ENCODE results near the gene KCNAB1. TPM values are rescaled to one million over a fixed set of nuclear protein-coding genes. Genes with fewer than 3 reads are reported as not detected.
"Not testable (repeated sequence)": the region's sequence is repeated elsewhere in the genome, so short reads cannot be mapped to it uniquely, and the experiment has no call there.

Gene KCNAB1
- total and polyA plus RNA-seq, 10 of the 15 experiments (the other 5 are each of a cell fraction or from before 2014, with no cell fraction given), result 0.11 to 0.69 (median 0.43) TPM; not detected in 6

- no peak for TF ChIP-seq REST (IDR thresholded peaks at IDR 0.05; ENCODE audit: low read depth, low read length)
Observed at GRCh38 chr3:156559321-156559720, 438.9 kb downstream of the KCNAB1 start (continued).

GRCh38 chr3:156561533-156561932, 441.2 kb downstream of the KCNAB1 start:
- Histone ChIP-seq H2AFZ (ENCODE audit: control insufficient read depth, low read depth, low read length) (no peak overlapping the region), H3K27ac (ENCODE audit: control insufficient read depth, insufficient read depth) (no peak overlapping the region), H3K79me2 (ENCODE audit: control insufficient read depth, insufficient read depth, low read length) (no peaks in the 10 kb centered on the region), H3K27me3 (replicated peaks in 1 of 2; ENCODE audit: control insufficient read depth in 2 of 2, insufficient read depth in 2 of 2, low read length in 1 of 2) (no peaks in the 10 kb centered on the region), H4K20me1 (ENCODE audit: control insufficient read depth, insufficient read depth) (no peaks in the 10 kb centered on the region), H3K4me1 (ENCODE audit: control insufficient read depth, insufficient read depth, low read length) (peaks cover 12% of the 10 kb centered on the region), H3K9ac (ENCODE audit: control insufficient read depth, insufficient read depth, low read length) (no peak overlapping the region), H3K4me3 (no peak overlapping the region), H3K4me2 (ENCODE audit: control insufficient read depth, insufficient read depth) (peak overlapping the region; percentile 27), H3K36me3 (ENCODE audit: control insufficient read depth in 2 of 2, insufficient read depth in 2 of 2, low read length in 1 of 2) (no peaks in the 10 kb centered on the region), H3K9me3 (replicated peaks; ENCODE audit: control insufficient read depth, insufficient read depth, low read length) (peaks cover 2% of the 10 kb centered on the region; the same call in 1 of the 3 replicates)
- ATAC-seq (peak; percentile 72), DNase-seq (ENCODE audit: low read depth, low spot score) (no peak), FAIRE-seq (no peak)
- TF ChIP-seq TCF7 (IDR thresholded peaks at IDR 0.05; ENCODE audit: borderline replicate concordance), result peak; percentile 72
- no peak for TF ChIP-seq KAT2A (conservative IDR thresholded peaks at IDR 0.05; ENCODE audit: control insufficient read depth, low read depth, low read length)
- peak; percentile 62 for TF ChIP-seq RUNX3 (IDR thresholded peaks at IDR 0.05; ENCODE audit: low read length)
- TF ChIP-seq MYC (IDR thresholded peaks at IDR 0.05; ENCODE audit: insufficient read depth, insufficient read length, insufficient replicate concordance, low read length, severe bottlenecking), result no peak
- 0 out of 2 replicates have a peak, but pooled peaks have one; percentile 30 for TF ChIP-seq PAX5 (IDR thresholded peaks at IDR 0.05; ENCODE audit: borderline replicate concordance, low read depth, low read length)
- in situ Hi-C loops (cut with MboI) (no loop called here), intact Hi-C loops (cut with micrococcal nuclease; ENCODE audit: unreplicated experiment) (no loop called here)
- no TSS peak for BruUV-seq (replicated peaks)
- RAD21 ChIA-PET (ENCODE audit: unreplicated experiment), result interaction anchor here (0.8 kb wide), 1 partner anchor 40 kb away, joined by 3 read pairs; no protein-coding TSS in a partner anchor
- POLR2A ChIA-PET, result no interaction called here
- SMC1A ChIA-PET (ENCODE audit: uncharacterized antibody, unreplicated experiment), result interaction anchor here (0.6 to 1.2 kb wide), 4 partner anchors 53 to 749 kb away, joined by 3 to 4 read pairs (median 3); no protein-coding TSS in a partner anchor
- 0% methylated on average over 2 of the region's 2 CpGs for WGBS (ENCODE audit: insufficient coverage, insufficient replicate concordance, low lambda C conversion rate, missing lambda C conversion rate)
- CTCF ChIA-PET, result no interaction called here

- H3K27me3 ChIP-seq (replicated peaks in 1 of 2; ENCODE audit: control insufficient read depth in 2 of 2, insufficient read depth in 2 of 2, low read length in 1 of 2); FAIRE-seq; H2AFZ ChIP-seq (ENCODE audit: control insufficient read depth, low read depth, low read length); CTCF ChIA-PET; H3K4me3 ChIP-seq; intact Hi-C loops (cut with micrococcal nuclease; ENCODE audit: unreplicated experiment); H4K20me1 ChIP-seq (ENCODE audit: control insufficient read depth, insufficient read depth); in situ Hi-C loops (cut with MboI); BruUV-seq (replicated peaks); H3K9me3 ChIP-seq (replicated peaks; ENCODE audit: control insufficient read depth, insufficient read depth, low read length); DNase-seq (ENCODE audit: low read depth, low spot score); H3K27ac ChIP-seq (ENCODE audit: control insufficient read depth, insufficient read depth); H3K36me3 ChIP-seq (ENCODE audit: control insufficient read depth in 2 of 2, insufficient read depth in 2 of 2, low read length in 1 of 2); ATAC-seq; H3K79me2 ChIP-seq (ENCODE audit: control insufficient read depth, insufficient read depth, low read length); H3K9ac ChIP-seq (ENCODE audit: control insufficient read depth, insufficient read depth, low read length); H3K4me2 ChIP-seq (ENCODE audit: control insufficient read depth, insufficient read depth): not testable (repeated sequence)
- RAD21 ChIA-PET (ENCODE audit: unreplicated experiment), result interaction anchor here (0.8 to 0.9 kb wide), 2 partner anchors 39 to 103 kb away, joined by 3 read pairs; no protein-coding TSS in a partner anchor
- POLR2A ChIA-PET, result interaction anchor here (1.4 to 2.1 kb wide), 2 partner anchors 9 to 113 kb away, joined by 3 to 15 read pairs; partner anchors contain the start of gene SSR3
- H3K4me1 ChIP-seq (ENCODE audit: control insufficient read depth, insufficient read depth, low read length), result peaks cover 12% of the 10 kb centered on the region
- SMC1A ChIA-PET (ENCODE audit: uncharacterized antibody, unreplicated experiment), result interaction anchor here (1.1 to 3.1 kb wide), 9 partner anchors 7 to 117 kb away, joined by 3 to 13 read pairs (median 4); partner anchors contain the start of gene SSR3
- WGBS (ENCODE audit: insufficient coverage, insufficient replicate concordance, low lambda C conversion rate, missing lambda C conversion rate), result 88% methylated on average over 8 of the region's 8 CpGs
Observed at GRCh38 chr3:156562486-156562885, 442.1 kb downstream of the KCNAB1 start.
